HEK293 (cell line): ENCODE results near the gene ANXA3.

Experiments
- CTCF ChIA-PET: fragments of 350-600 bp; formaldehyde crosslinking; extraction: SDS; loops from one replicate; lab custom pipeline; 2021; ENCODE audit warnings: antibody characterized with exemption; lab: Yijun Ruan, JAX
- POLR2A ChIA-PET: fragments of 300-600 bp; formaldehyde crosslinking; extraction: SDS; loops from one replicate; lab custom pipeline; 2020; ENCODE audit warnings: antibody characterized with exemption, inconsistent platforms; lab: Yijun Ruan, JAX
- H3K27ac ChIP-seq: fragments of 200-500 bp; sonication (Bioruptor generic); 2 replicates; pipeline ENCODE4 v1.5.1; 2014; ENCODE audit warnings: low read depth, low read length, control low read depth, inconsistent platforms; ENCODE audit errors: extremely low read depth
- H3K36me3 ChIP-seq, 2 experiments: fragments of 200-500 bp in 1 of 2; sonication (Bioruptor generic) in 1 of 2; 1 replicate in 1 of 2; 2 replicates in 1 of 2; pipeline ENCODE4 v1.5.1; 2014 to 2017; ENCODE audit warnings: inconsistent platforms in 2 of 2, low read length in 2 of 2; ENCODE audit not compliant: control insufficient read depth in 2 of 2, insufficient read depth in 1 of 2
- H3K4me1 ChIP-seq: fragments of 200-500 bp; sonication (Bioruptor generic); 2 replicates; pipeline ENCODE4 v1.5.1; 2014; ENCODE audit warnings: mild to moderate bottlenecking, low read length, inconsistent platforms; ENCODE audit not compliant: control insufficient read depth, insufficient read depth
- H3K4me3 ChIP-seq: 2 replicates; pipeline ENCODE4 v1.5.1; 2011; ENCODE audit warnings: low read depth, mild to moderate bottlenecking, control low read depth, low read length, moderate library complexity
- H3K9me3 ChIP-seq: fragments of 200-500 bp; sonication (Bioruptor generic); 2 replicates; pipeline ENCODE4 v1.5.1; 2014; ENCODE audit warnings: low read depth, low read length, inconsistent platforms; ENCODE audit not compliant: control insufficient read depth, insufficient read depth
- AEBP2 ChIP-seq: fragments of 450-650 bp; formaldehyde crosslinking; IDR thresholded peaks from 2 replicates; pipeline ENCODE4 v1.5.1; 2016; ENCODE audit warnings: missing biosample characterization, missing genetic modification characterization, borderline replicate concordance
- EGR2 ChIP-seq: fragments of 450-650 bp; formaldehyde crosslinking; IDR thresholded peaks from 2 replicates; pipeline ENCODE4 v1.5.1; 2016; ENCODE audit warnings: low read depth, missing biosample characterization, missing genetic modification characterization
- ELK4 ChIP-seq: IDR thresholded peaks from 2 replicates; pipeline ENCODE4 v1.6.1; 2011; ENCODE audit warnings: mild to moderate bottlenecking, low read depth, low read length, borderline replicate concordance
- PRDM10 ChIP-seq: fragments of 450-650 bp; formaldehyde crosslinking; IDR thresholded peaks from 2 replicates; pipeline ENCODE4 v1.5.1; 2016; ENCODE audit warnings: missing biosample characterization, missing genetic modification characterization
- SALL2 ChIP-seq: fragments of 450-650 bp; formaldehyde crosslinking; IDR thresholded peaks from 2 replicates; pipeline ENCODE4 v1.5.0; 2017; ENCODE audit warnings: missing biosample characterization, mild to moderate bottlenecking, missing genetic modification characterization, borderline replicate concordance
- ZBTB11 ChIP-seq: fragments of 450-650 bp; formaldehyde crosslinking; conservative IDR thresholded peaks from 2 replicates; pipeline ENCODE4 v1.5.1; 2016; ENCODE audit warnings: low read depth, missing biosample characterization, missing genetic modification characterization
- ZFHX2 ChIP-seq: fragments of 450-650 bp; formaldehyde crosslinking; conservative IDR thresholded peaks from 2 replicates; pipeline ENCODE4 v1.5.1; 2016; ENCODE audit warnings: missing biosample characterization, missing genetic modification characterization
- ZFP37 ChIP-seq: fragments of 450-650 bp; formaldehyde crosslinking; IDR thresholded peaks from 2 replicates; pipeline ENCODE4 v1.5.1; 2016; ENCODE audit warnings: missing biosample characterization, missing genetic modification characterization
- ZNF155 ChIP-seq: fragments of 450-650 bp; formaldehyde crosslinking; IDR thresholded peaks from 2 replicates; pipeline ENCODE4 v1.5.1; 2016; ENCODE audit warnings: missing biosample characterization, missing genetic modification characterization
- ZNF157 ChIP-seq: fragments of 450-650 bp; formaldehyde crosslinking; IDR thresholded peaks from 2 replicates; pipeline ENCODE4 v1.5.1; 2016; ENCODE audit warnings: missing biosample characterization, missing genetic modification characterization
- ZNF175 ChIP-seq: fragments of 450-650 bp; formaldehyde crosslinking; IDR thresholded peaks from 2 replicates; pipeline ENCODE4 v1.5.1; 2016; ENCODE audit warnings: missing biosample characterization, missing genetic modification characterization
- ZNF223 ChIP-seq: fragments of 450-650 bp; formaldehyde crosslinking; IDR thresholded peaks from 2 replicates; pipeline ENCODE4 v1.5.1; 2016; ENCODE audit warnings: missing biosample characterization, missing genetic modification characterization
- ZNF26 ChIP-seq: fragments of 450-650 bp; formaldehyde crosslinking; IDR thresholded peaks from 2 replicates; pipeline ENCODE4 v1.5.1; 2016; ENCODE audit warnings: missing biosample characterization, missing genetic modification characterization
- ZNF350 ChIP-seq: fragments of 450-650 bp; formaldehyde crosslinking; IDR thresholded peaks from 2 replicates; pipeline ENCODE4 v1.5.0; 2017; ENCODE audit warnings: missing biosample characterization, mild to moderate bottlenecking, missing genetic modification characterization
- ZNF416 ChIP-seq: fragments of 450-650 bp; formaldehyde crosslinking; IDR thresholded peaks from 2 replicates; pipeline ENCODE4 v1.5.1; 2016; ENCODE audit warnings: missing biosample characterization, missing genetic modification characterization
- ZNF426 ChIP-seq: fragments of 450-650 bp; formaldehyde crosslinking; IDR thresholded peaks from 2 replicates; pipeline ENCODE4 v1.5.1; 2017; ENCODE audit warnings: missing biosample characterization, missing genetic modification characterization, mild to moderate bottlenecking, inconsistent platforms, moderate library complexity
- ZNF501 ChIP-seq: fragments of 450-650 bp; formaldehyde crosslinking; IDR thresholded peaks from 2 replicates; pipeline ENCODE4 v1.5.1; 2016; ENCODE audit warnings: missing biosample characterization, missing genetic modification characterization
- ZNF639 ChIP-seq: fragments of 450-650 bp; formaldehyde crosslinking; IDR thresholded peaks from 2 replicates; pipeline ENCODE4 v1.5.1; 2016; ENCODE audit warnings: missing biosample characterization, missing genetic modification characterization
- ZNF747 ChIP-seq: fragments of 450-650 bp; formaldehyde crosslinking; IDR thresholded peaks from 2 replicates; pipeline ENCODE4 v1.5.1; 2016; ENCODE audit warnings: missing biosample characterization, missing genetic modification characterization
- ZXDB ChIP-seq: fragments of 450-650 bp; formaldehyde crosslinking; IDR thresholded peaks from 2 replicates; pipeline ENCODE4 v1.5.1; 2016; ENCODE audit warnings: missing biosample characterization, missing genetic modification characterization

Gene ANXA3

GRCh38 chr4:78565971-78566372 lies 14.4 kb downstream of the ANXA3 start (continued):
- TF ChIP-seq ZFHX2 (peak; percentile 38; the same call in 1 of the 2 replicates), ZNF223 (no peak)

GRCh38 chr4:78566834-78567499 lies 15.4 kb downstream of the ANXA3 start:
- TF ChIP-seq ZNF639 (tag by site-specific recombination) = no peak
- peak; percentile 83 for TF ChIP-seq ZFHX2
- TF ChIP-seq ZNF416 (tag by site-specific recombination) = no peak
- TF ChIP-seq EGR2 (tag by site-specific recombination) = peak; percentile 75
- no peak for TF ChIP-seq ZNF350 (tag by site-specific recombination)
- TF ChIP-seq AEBP2 (tag by site-specific recombination) = no peak
- no peak for TF ChIP-seq ZXDB (tag by site-specific recombination)
- no peak for TF ChIP-seq SALL2
- TF ChIP-seq ZNF155 = no peak
- H3K4me1 ChIP-seq = no peaks in the 10 kb centered on the region; the same call in 1 of the 2 replicates
- POLR2A ChIA-PET = no interaction called here
- H3K36me3 ChIP-seq = no peaks in the 10 kb centered on the region
- CTCF ChIA-PET = interaction anchor here (0.5 to 0.9 kb wide), 3 partner anchors 12 to 77 kb away, joined by 5 to 7 read pairs (median 5); no protein-coding TSS in a partner anchor
- H3K27ac ChIP-seq = no peak overlapping the region
- H3K4me3 ChIP-seq = no peak overlapping the region
- H3K9me3 ChIP-seq = no peaks in the 10 kb centered on the region

GRCh38 chr4:78567500-78568060 lies 16.0 kb downstream of the ANXA3 start:
- POLR2A ChIA-PET = no interaction called here
- TF ChIP-seq ZNF426 (no peak), ZNF501 (tag by site-specific recombination) (no peak), ZFP37 (tag by site-specific recombination) (no peak), ELK4 (no peak), ZNF157 (tag by site-specific recombination) (no peak), PRDM10 (no peak), ZBTB11 (tag by site-specific recombination) (no peak), ZNF26 (tag by site-specific recombination) (no peak), ZNF175 (tag by site-specific recombination) (no peak), ZNF747 (tag by site-specific recombination) (no peak)
- TF ChIP-seq, all 188 proteins: peak for 0
- H3K9me3 ChIP-seq = no peaks in the 10 kb centered on the region
- H3K4me1 ChIP-seq = no peaks in the 10 kb centered on the region; the same call in 1 of the 2 replicates
- H3K27ac ChIP-seq = no peak overlapping the region
- CTCF ChIA-PET = interaction anchor here (0.9 kb wide), 1 partner anchor 45 kb away, joined by 3 read pairs; no protein-coding TSS in a partner anchor
- no peaks in the 10 kb centered on the region for H3K36me3 ChIP-seq
- no peak overlapping the region for H3K4me3 ChIP-seq
